ENCODE results near the gene ELN.

ELN gene

DNA sequence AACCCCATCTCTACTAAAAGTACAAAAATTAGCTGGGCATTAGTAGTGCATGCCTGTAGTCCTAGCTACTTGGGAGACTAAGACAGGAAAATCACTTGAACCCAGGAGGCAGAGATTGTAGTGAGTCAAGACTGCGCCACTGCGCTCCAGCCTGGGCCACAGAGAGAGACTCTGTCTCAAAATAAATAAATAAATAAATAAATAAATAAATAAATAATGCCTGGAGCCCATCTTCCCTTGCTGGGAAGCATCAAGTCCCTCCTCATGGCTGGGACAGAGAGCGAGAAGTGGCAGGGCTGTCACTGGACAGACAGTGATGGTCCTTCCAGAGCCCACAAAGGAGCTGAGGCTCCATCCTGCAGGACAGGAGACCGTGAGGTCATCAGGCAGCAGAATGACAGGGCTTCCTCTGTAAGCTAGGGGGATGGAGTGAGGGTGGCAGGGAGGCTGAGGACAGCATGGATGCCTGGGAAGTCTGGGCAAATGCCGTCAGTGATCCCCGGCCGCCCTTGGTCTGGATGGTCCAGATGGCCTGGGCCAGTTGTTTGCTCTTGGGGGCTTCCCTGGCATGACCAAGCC, 36.4 kb upstream of the ELN start:
- H3K9me3 Mint-ChIP-seq: peaks cover 14% of the 10 kb centered on the region
- H3K27me3 Mint-ChIP-seq (ENCODE audit: low read depth): peaks cover 37% of the 10 kb centered on the region
- no peaks in the 10 kb centered on the region for H3K36me3 Mint-ChIP-seq (ENCODE audit: low read depth)
- no peak overlapping the region for H3K4me3 Mint-ChIP-seq
- H3K27ac Mint-ChIP-seq: no peak overlapping the region
- H3K4me1 Mint-ChIP-seq: peaks cover 11% of the 10 kb centered on the region
- TF ChIP-seq, protein P1, sequence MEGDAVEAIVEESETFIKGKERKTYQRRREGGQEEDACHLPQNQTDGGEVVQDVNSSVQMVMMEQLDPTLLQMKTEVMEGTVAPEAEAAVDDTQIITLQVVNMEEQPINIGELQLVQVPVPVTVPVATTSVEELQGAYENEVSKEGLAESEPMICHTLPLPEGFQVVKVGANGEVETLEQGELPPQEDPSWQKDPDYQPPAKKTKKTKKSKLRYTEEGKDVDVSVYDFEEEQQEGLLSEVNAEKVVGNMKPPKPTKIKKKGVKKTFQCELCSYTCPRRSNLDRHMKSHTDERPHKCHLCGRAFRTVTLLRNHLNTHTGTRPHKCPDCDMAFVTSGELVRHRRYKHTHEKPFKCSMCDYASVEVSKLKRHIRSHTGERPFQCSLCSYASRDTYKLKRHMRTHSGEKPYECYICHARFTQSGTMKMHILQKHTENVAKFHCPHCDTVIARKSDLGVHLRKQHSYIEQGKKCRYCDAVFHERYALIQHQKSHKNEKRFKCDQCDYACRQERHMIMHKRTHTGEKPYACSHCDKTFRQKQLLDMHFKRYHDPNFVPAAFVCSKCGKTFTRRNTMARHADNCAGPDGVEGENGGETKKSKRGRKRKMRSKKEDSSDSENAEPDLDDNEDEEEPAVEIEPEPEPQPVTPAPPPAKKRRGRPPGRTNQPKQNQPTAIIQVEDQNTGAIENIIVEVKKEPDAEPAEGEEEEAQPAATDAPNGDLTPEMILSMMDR (IDR thresholded peaks at IDR 0.05; ENCODE audit: unreplicated experiment in 3 of 3): no peak

DNA sequence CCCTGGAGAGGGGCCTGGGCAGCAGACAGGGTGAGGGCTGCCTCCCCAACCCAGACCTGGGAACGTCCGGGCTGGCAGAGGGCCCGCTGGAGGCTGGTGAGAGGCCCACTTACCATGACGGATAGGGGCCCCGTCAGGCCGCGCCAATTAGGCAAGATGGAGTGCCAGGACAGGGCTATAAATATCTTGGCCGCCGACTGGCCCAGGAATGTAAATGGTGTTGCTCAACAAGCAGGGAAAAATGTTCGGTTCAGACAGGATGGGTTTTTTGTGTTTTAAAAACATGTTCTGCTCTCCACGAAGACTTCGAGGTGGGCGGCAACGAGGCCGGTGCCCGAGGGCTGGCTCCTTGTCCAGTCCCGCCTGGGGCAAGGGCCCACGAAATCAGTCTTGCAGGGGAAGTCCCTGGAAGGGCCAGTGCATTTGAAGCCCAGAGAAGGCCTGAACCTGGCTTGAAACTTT, 35.8 kb upstream of the ELN start:
- H3K9me3 Mint-ChIP-seq: peaks cover 14% of the 10 kb centered on the region
- no peak overlapping the region for H3K4me3 Mint-ChIP-seq
- peaks cover 14% of the 10 kb centered on the region for H3K4me1 Mint-ChIP-seq
- H3K27me3 Mint-ChIP-seq (ENCODE audit: low read depth): peaks cover 42% of the 10 kb centered on the region
- no peaks in the 10 kb centered on the region for H3K36me3 Mint-ChIP-seq (ENCODE audit: low read depth)
- TF ChIP-seq, protein P1 (IDR thresholded peaks at IDR 0.05; ENCODE audit: unreplicated experiment in 3 of 3): no peak
- H3K27ac Mint-ChIP-seq: peak overlapping the region in 2 of 3 experiments; percentile 31 to 71

DNA sequence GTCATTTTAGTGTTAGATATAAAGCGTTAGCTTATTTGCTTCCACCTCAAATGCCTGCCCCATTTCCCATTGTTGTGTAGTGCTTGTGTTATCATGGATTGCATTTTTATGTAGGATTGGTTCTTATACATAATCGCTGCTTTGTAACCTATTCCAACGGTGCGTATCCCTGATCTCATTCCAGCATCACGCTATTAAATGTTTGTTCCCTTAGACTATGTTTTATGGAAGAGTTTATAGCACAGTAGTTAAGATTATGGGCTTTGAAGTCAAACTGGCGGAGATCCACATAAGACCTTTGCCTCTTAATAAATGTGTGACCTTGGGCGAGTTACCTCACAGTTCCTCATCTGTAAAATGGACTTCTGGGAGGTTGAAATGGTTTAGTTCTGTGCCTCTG, 34.0 kb upstream of the ELN start:
- H3K36me3 Mint-ChIP-seq (ENCODE audit: low read depth): no peaks in the 10 kb centered on the region

DNA sequence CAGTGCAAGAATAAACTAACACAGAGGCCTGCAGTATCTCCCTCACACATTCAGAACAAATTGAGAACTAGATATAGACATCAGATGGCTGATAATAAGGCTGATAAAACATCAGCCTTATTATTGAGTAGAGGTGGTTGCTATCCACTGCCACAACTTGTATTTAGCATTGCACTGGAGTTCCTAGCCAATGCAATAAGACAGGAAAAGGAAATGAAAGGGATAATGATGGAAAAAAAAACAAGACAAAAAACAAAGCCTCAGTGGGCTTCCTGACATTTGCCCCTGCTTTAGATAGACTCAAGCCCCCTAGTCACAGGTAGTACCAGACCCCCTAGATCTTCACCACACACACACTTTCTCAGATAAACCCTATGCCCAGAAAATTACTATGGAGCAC, 33.2 kb upstream of the ELN start:
- H3K9me3 Mint-ChIP-seq: peaks cover 14% of the 10 kb centered on the region
- H3K36me3 Mint-ChIP-seq (ENCODE audit: low read depth): no peaks in the 10 kb centered on the region
- peak overlapping the region in 1 of 3 experiments; percentile 29 for H3K27ac Mint-ChIP-seq
- peaks cover 19% of the 10 kb centered on the region for H3K4me1 Mint-ChIP-seq
- TF ChIP-seq, protein P1 (IDR thresholded peaks at IDR 0.05; ENCODE audit: unreplicated experiment in 3 of 3): no peak
- no peak overlapping the region for H3K4me3 Mint-ChIP-seq
- peaks cover 40% of the 10 kb centered on the region for H3K27me3 Mint-ChIP-seq (ENCODE audit: low read depth)

More for the DNA sequence above, 34.0 kb upstream of the ELN start:
- no peak overlapping the region for H3K27ac Mint-ChIP-seq
- peaks cover 14% of the 10 kb centered on the region for H3K9me3 Mint-ChIP-seq
- H3K4me1 Mint-ChIP-seq: peaks cover 16% of the 10 kb centered on the region
- TF ChIP-seq, protein P1 (IDR thresholded peaks at IDR 0.05; ENCODE audit: unreplicated experiment in 3 of 3): no peak
- peaks cover 43% of the 10 kb centered on the region for H3K27me3 Mint-ChIP-seq (ENCODE audit: low read depth)
- H3K4me3 Mint-ChIP-seq: no peak overlapping the region

DNA sequence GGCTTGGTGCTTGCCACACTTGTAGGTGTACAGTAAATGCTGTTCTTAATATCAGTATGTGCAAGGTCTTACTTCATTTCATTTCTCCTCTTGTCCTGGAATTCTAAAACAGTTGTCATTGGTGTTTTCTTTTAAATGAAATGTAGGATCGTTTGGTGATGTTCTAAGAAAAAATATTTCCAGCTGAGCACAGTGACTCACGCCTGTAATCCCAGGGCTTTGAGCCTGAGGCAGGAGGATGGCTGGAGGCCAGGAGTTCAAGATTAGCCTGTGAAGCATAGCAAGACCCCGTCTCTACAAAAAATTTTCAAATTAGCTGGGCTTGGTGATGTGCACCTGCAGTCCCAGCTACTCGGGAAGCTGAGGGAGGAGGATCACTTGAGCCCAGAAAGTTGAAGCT, 32.6 kb upstream of the ELN start:
- TF ChIP-seq, protein P1 (IDR thresholded peaks at IDR 0.05; ENCODE audit: unreplicated experiment in 3 of 3): no peak
- no peak overlapping the region for H3K4me3 Mint-ChIP-seq
- H3K36me3 Mint-ChIP-seq (ENCODE audit: low read depth): no peaks in the 10 kb centered on the region
- H3K27ac Mint-ChIP-seq: peak overlapping the region in 1 of 3 experiments; percentile 29
- peaks cover 34% of the 10 kb centered on the region for H3K27me3 Mint-ChIP-seq (ENCODE audit: low read depth)
- peaks cover 21% of the 10 kb centered on the region for H3K4me1 Mint-ChIP-seq
- H3K9me3 Mint-ChIP-seq: peaks cover 14% of the 10 kb centered on the region
